GM21786 (cell line): ENCODE measurements around the gene RACK1.
"Not testable (repeated sequence)": the region's sequence is repeated elsewhere in the genome, so short reads cannot be mapped to it uniquely, and the experiment has no call there.

Experiments used
- ATAC-seq: cut with Tn5 transposase; IDR thresholded peaks from one replicate; pipeline ENCODE4 v1.9.1; 2021; ENCODE audit not compliant: unreplicated experiment

Gene RACK1

GRCh38 chr5:181217111-181217802 lies 26.4 kb downstream of the RACK1 start:
- ATAC-seq: peak; percentile 20

GRCh38 chr5:181215997-181216989 lies 27.4 kb downstream of the RACK1 start:
- ATAC-seq: no peak

GRCh38 chr5:181214249-181214648 lies 29.5 kb downstream of the RACK1 start:
- ATAC-seq: not testable (repeated sequence)

- ATAC-seq: no peak
Observed at GRCh38 chr5:181212934-181213333, 30.8 kb downstream of the RACK1 start.

- ATAC-seq: no peak
Observed at GRCh38 chr5:181212080-181212479, 31.6 kb downstream of the RACK1 start.

- ATAC-seq: no peak
Observed at GRCh38 chr5:181211208-181211607, 32.5 kb downstream of the RACK1 start.

GRCh38 chr5:181210698-181211097 lies 33.0 kb downstream of the RACK1 start:
- ATAC-seq: not testable (repeated sequence)

GRCh38 chr5:181210148-181210547 lies 33.6 kb downstream of the RACK1 start:
- not testable (repeated sequence) for ATAC-seq

GRCh38 chr5:181209006-181209405 lies 34.7 kb downstream of the RACK1 start:
- ATAC-seq: not testable (repeated sequence)

GRCh38 chr5:181207960-181208253 lies 35.8 kb downstream of the RACK1 start:
- ATAC-seq: no peak

- peak; percentile 27 for ATAC-seq
Observed at GRCh38 chr5:181207214-181207959, 36.3 kb downstream of the RACK1 start.

- ATAC-seq: no peak
Observed at GRCh38 chr5:181205761-181206649, 37.7 kb downstream of the RACK1 start.

GRCh38 chr5:181204826-181205760 lies 38.6 kb downstream of the RACK1 start, which contains the start of gene TRIM7:
Gene TRIM7 (minus strand): TSS chr5:181205196. CDS start chr5:181205110, 86 bp downstream.
- ATAC-seq: no peak

GRCh38 chr5:181204113-181204825 lies 39.4 kb downstream of the RACK1 start:
- no peak for ATAC-seq

GRCh38 chr5:181203777-181204112 lies 40.0 kb downstream of the RACK1 start:
- ATAC-seq: no peak

GRCh38 chr5:181203093-181203711 lies 40.5 kb downstream of the RACK1 start:
- ATAC-seq: no peak

GRCh38 chr5:181200816-181201215 lies 42.9 kb downstream of the RACK1 start:
- ATAC-seq: no peak
